Measurements from ENCODE around the gene FAAP24.
A peak's percentile ranks its signal among the peaks of the same experiment; 100 is the strongest.

- peak; percentile 77 for TF ChIP-seq POLR2A (IDR thresholded peaks at IDR 0.05; ENCODE audit: low read length)
- no peak for TF ChIP-seq GATA1 (IDR thresholded peaks at IDR 0.05; ENCODE audit: low read depth, low read length)
These were observed at the start of gene FAAP24, which contains the start of gene CEP89 for GRCh38 chr19:32971715-32972540.
